ENCODE results near the gene BMP2. TPM values are rescaled to one million over a fixed set of nuclear protein-coding genes. Genes with fewer than 3 reads are reported as not detected.
A peak's percentile ranks its signal among the peaks of the same experiment; 100 is the strongest.

Gene BMP2
- total and polyA plus RNA-seq, 2 experiments from 2014 or later: 0.73 to 1.0 TPM

- no peaks in the 10 kb centered on the region for H3K36me3 Mint-ChIP-seq (ENCODE audit: low read depth)
- no peak overlapping the region for H3K27ac ChIP-seq (ENCODE audit: low read depth)
- no peak overlapping the region for H3K4me2 ChIP-seq
- TF ChIP-seq CTCF (conservative IDR thresholded peaks at IDR 0.05; ENCODE audit: low read depth in 2 of 2) (no peak), ZNF462 (CRISPR knock-in tag; IDR thresholded peaks at IDR 0.05) (no peak), POLR2AphosphoS5 (IDR thresholded peaks at IDR 0.05; ENCODE audit: low read depth) (no peak), JUNB (IDR thresholded peaks at IDR 0.05; ENCODE audit: unreplicated experiment) (no peak), ZNF114 (CRISPR knock-in tag; IDR thresholded peaks at IDR 0.05) (no peak), EZH2 (IDR thresholded peaks at IDR 0.05; ENCODE audit: low read depth, unreplicated experiment) (no peak), EZH2phosphoT487 (IDR thresholded peaks at IDR 0.05; ENCODE audit: unreplicated experiment) (no peak), ETS1 (IDR thresholded peaks at IDR 0.05) (no peak), CREB1 (CRISPR knock-in tag; IDR thresholded peaks at IDR 0.05; ENCODE audit: low read depth) (no peak), NANOG (IDR thresholded peaks at IDR 0.05; ENCODE audit: borderline replicate concordance) (no peak), ZNF331 (CRISPR knock-in tag; IDR thresholded peaks at IDR 0.05; ENCODE audit: low read depth) (no peak), STAT1 (IDR thresholded peaks at IDR 0.05; ENCODE audit: unreplicated experiment) (no peak), REST (IDR thresholded peaks at IDR 0.05; ENCODE audit: unreplicated experiment) (no peak)
- no peak overlapping the region for H3K4me3 Mint-ChIP-seq
- no peaks in the 10 kb centered on the region for H4K20me1 ChIP-seq (replicated peaks; ENCODE audit: insufficient read depth)
- no peak overlapping the region for H3K4me3 ChIP-seq
- H3K9me2 ChIP-seq (ENCODE audit: insufficient read depth): no peaks in the 10 kb centered on the region
- ATAC-seq (peak; percentile 45), DNase-seq (ENCODE audit: low spot score) (no peak)
- no peaks in the 10 kb centered on the region for H3K27me3 Mint-ChIP-seq (ENCODE audit: insufficient read depth, low read depth, poor library complexity)
- no peaks in the 10 kb centered on the region for H3K79me2 ChIP-seq (replicated peaks; ENCODE audit: insufficient read depth)
- peaks cover 17% of the 10 kb centered on the region; the same call in 2 of the 3 replicates for H3K4me1 Mint-ChIP-seq
- no peaks in the 10 kb centered on the region for H3F3A ChIP-seq (replicated peaks; ENCODE audit: low read depth)
- H3K4me1 ChIP-seq (ENCODE audit: insufficient read depth): peaks cover 2% of the 10 kb centered on the region; the same call in 1 of the 2 replicates
- no peak overlapping the region for H2AFZ ChIP-seq
- H3K36me3 ChIP-seq (ENCODE audit: insufficient read depth): no peaks in the 10 kb centered on the region
- H3K27me3 ChIP-seq (ENCODE audit: insufficient read depth): no peaks in the 10 kb centered on the region
- no peaks in the 10 kb centered on the region for H3K9me3 Mint-ChIP-seq
- H3K27ac Mint-ChIP-seq: no peak overlapping the region
These were observed 19.1 kb downstream of the BMP2 start for GRCh38 chr20:6786548-6786947.
